ENCODE measurements around the gene NT5C3A. TPM values are rescaled to one million over a fixed set of nuclear protein-coding genes. Genes with fewer than 3 reads are reported as not detected.
"Not testable (repeated sequence)": the region's sequence is repeated elsewhere in the genome, so short reads cannot be mapped to it uniquely, and the experiment has no call there.

NT5C3A gene
- total RNA-seq (2014; rRNA removed; shearing (Covaris generic)), result 11.0 and 22.0 TPM in 2 replicates

DNA sequence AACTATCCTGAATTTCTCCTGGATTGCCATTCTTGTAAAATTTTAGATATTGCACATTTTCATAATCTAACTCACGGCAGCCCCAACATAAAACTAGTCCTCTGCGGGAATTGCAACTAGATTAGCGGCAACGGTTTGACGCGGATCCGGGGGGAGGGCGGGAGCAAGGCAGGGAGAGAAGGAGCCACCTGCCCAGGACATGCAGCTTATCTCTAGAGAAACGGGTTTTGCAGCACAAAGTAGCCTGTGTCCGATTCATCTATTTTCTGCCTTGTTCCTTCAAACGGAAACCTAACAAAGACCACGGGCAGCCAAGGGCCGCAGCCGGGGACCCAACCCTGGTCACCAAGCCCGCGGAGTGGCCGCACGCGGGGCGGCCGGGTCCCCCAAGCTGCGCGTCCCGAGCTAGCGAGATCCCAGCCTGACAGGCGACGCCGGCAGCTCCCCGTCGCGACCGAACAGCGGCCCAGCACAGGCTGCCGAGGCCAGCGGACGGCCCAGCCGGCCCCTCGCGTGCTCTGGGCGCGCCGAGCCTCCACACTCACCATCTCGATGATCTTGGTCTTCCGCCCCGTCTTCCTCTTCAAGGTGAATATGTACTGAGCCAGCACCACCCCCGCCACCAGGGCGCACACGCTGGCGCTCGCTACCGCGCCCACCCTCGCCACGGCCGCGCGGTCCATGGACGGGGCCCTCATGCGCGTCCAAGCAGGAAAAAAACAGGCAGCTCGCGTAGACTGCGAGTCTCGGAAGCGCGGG, at the start of gene NT5C3A:
Gene NT5C3A, minus strand, starts transcription at position 754 of the 759 bp plus-strand sequence. Its CDS starts 71 bp downstream, at position 683.
- peak; percentile 59 for DNase-seq (ENCODE audit: low spot score)

DNA sequence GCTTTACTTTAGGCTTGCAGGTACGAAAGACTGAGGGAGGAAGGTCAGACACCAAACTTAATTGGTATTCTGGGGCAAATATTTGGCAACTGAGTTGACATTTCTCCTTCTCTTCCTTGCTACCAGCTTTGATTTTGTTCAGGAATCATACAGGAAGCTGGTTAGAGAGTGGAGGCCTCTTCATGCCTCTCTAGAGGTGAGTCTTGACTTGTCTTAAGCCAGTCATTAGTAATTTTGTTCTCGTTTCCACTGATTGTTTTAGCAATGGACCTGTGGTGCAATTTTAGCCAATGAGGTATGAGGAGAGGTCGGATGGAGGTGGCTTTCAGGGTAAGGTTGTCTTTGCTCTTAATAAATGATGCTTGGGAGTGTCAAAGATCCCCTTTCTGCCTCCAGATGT, 49.0 kb upstream of the NT5C3A start:
- in situ Hi-C loops (cut with HindIII; ENCODE audit: low sequenced_read_pairs), result no loop called here
- no peak for DNase-seq (ENCODE audit: low spot score)

More for the DNA sequence above, at the start of gene NT5C3A:
- in situ Hi-C loops (cut with HindIII; ENCODE audit: low sequenced_read_pairs), result no loop called here

DNA sequence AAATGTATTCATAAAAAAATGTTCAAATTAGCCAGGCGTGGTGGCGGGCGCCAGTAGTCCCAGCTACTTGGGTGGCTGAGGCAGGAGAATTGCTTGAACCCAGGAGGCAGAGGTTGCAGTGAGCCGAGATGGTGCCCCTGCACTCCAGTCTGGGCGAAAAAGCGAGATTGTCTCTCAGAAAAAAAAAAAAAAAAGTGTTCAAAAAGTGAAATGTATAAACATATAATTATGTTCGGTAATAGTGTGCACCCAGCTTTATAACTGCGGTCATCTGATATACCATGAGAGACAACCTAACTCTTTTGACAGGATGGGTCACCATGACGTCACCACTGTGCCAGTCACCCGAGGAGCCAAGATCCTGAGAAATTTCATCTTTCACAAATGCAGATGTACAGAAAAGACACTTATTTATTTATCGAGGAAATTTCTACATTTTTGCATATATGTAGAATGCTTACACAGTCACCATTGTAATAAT, 47.2 kb upstream of the NT5C3A start:
- in situ Hi-C loops (cut with HindIII; ENCODE audit: low sequenced_read_pairs), result no loop called here
- DNase-seq (ENCODE audit: low spot score), result peak; percentile 40

DNA sequence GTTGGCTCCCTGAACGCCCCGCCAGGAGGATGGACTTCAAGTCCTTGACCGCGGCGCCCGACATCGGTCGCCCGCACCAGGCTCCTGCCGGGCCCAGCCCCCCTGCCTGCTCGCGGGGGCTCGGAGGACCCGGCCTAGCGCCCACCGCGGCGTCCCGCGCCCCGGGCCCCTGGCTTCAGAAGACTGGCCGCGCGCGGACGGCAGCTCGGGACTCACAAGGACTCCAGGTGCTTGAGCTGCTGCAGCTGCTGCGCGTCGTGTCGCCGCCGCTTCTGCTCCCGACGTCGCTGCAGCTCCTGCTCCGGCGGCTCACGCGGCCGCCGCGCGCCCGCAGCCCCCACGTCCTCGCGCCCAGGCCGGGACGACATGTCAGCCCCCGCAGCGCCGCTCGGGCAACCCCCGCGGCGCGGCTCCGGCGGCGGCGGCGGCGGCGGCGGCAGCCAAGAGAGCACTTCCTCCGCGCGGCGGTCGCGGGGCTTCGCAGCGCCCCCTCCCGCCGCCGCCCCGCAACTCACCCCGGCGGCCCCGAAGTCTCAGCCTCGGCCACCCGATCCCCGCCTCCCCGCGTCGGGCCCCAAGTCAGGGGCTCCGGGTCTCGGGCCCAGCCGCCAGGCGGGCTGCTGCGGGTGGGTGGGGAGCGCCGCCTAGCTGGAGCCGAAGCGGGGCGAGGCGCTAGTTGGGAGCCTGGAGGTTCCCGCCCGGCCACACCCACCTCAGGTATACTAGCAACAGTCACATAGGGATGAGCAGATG, 46.6 kb upstream of the NT5C3A start, which contains the start of gene RP9:
Gene RP9, minus strand, starts transcription at position 400 of the 753 bp plus-strand sequence. Its CDS starts 32 bp downstream, at position 368.
- in situ Hi-C loops (cut with HindIII; ENCODE audit: low sequenced_read_pairs), result no loop called here

DNA sequence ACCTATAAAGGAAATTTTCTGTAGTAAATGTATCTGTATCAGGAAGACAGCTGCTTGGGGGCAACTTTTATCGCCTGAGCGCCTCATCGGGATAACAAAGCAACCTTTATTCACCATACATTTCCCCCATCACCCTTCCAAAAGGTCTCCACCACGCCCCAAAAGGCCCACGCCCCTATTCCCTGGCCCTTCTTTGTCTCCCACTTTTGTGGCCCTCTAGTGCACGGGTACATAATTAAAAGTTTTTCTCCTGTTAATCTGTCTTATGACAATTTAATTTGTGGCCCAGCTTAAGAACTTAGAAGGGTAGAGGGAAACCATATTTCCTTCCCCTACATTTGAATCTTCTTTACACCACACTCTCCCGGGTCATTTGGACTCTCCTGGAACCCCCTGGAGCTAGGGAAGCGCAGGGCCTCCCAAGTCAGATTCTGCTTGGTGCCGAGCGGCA, 46.0 kb upstream of the NT5C3A start:
- no peak for DNase-seq (ENCODE audit: low spot score)
- in situ Hi-C loops (cut with HindIII; ENCODE audit: low sequenced_read_pairs), result no loop called here

More for the DNA sequence above, 46.6 kb upstream of the NT5C3A start, which contains the start of gene RP9:
- peak; percentile 61 for DNase-seq (ENCODE audit: low spot score)

DNA sequence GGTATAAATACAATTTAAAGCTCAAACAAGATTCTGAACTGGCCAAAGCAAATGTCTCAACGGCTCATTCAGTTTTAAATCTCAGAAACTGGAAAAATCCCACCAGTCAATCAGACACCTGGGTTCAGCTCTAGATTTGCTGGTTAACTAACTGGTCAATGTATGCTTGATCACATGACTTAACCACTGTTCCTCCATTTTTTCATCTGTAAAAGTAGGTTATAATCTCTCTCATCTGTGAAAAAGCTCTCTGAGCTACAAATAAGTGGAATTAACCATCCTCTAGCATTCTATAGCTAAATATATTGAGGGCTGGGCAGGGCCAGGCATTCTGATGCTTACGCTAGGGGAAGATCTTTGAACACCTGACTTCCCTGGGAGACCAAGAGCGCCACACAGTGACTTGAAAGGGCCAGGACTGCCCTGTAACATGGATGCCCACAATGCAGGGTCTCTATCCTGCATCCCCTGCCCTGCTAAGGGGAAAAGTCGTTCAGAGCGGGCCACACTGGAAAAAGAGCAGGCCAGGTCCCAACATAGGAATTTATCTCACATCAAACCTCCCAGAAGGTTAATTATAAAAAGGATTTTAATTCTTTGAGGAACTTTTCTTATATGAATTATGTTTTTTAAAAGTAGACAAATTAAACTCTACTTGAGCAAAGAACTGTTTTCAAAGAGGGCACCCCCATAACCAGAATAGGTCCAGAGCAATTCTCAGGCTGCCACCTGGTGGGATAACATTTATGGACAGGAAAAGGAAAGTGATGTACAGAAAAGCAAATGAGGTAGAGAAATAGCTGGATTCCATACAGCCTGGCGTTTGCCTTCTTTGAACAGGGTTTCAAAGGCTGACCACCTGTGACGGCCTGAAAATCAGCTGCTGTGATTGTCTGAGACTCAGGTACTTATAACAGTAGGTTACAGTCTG, 44.8 kb upstream of the NT5C3A start:
- DNase-seq (ENCODE audit: low spot score), result peak; percentile 47
- in situ Hi-C loops (cut with HindIII; ENCODE audit: low sequenced_read_pairs), result no loop called here

DNA sequence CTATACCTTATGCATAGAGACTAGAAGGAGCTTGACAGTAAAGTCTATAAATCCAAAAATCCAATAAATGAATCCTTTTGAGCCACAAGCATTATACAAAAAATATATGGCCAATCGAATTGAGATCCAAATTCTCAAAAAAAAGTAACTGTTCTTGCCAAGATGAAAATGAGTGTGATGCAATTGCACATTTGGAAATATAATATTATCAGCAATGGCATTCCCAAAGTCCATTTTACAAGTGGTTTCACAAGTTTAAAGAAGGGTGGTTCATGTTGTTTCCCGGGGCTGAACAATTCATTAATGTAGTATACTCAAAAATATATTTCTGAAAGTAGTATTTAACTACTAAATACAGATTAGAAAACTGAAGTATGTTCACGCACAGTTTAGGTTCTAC, 39.3 kb upstream of the NT5C3A start:
- no peak for DNase-seq (ENCODE audit: low spot score)
- in situ Hi-C loops (cut with HindIII; ENCODE audit: low sequenced_read_pairs), result no loop called here

DNA sequence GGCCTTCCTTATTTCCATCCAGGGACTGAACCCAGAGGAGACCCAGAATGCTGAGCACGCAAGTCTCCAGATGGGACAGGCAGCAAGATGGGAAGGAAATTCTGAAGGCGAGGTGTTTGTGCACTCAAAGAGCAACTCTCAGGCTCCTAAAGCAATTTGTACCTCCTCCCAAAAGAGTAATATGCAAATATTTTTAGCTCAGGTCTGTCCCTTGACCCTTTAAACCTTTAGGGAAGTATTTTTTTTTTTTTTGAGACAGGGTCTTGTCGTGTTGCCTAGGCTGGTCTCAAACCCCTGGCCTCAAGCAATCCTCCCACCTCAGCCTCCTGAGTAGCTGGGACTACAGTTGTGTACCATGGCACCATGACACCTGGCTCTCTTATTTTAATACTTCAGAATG, 38.2 kb upstream of the NT5C3A start:
- in situ Hi-C loops (cut with HindIII; ENCODE audit: low sequenced_read_pairs), result no loop called here
- no peak for DNase-seq (ENCODE audit: low spot score)

DNA sequence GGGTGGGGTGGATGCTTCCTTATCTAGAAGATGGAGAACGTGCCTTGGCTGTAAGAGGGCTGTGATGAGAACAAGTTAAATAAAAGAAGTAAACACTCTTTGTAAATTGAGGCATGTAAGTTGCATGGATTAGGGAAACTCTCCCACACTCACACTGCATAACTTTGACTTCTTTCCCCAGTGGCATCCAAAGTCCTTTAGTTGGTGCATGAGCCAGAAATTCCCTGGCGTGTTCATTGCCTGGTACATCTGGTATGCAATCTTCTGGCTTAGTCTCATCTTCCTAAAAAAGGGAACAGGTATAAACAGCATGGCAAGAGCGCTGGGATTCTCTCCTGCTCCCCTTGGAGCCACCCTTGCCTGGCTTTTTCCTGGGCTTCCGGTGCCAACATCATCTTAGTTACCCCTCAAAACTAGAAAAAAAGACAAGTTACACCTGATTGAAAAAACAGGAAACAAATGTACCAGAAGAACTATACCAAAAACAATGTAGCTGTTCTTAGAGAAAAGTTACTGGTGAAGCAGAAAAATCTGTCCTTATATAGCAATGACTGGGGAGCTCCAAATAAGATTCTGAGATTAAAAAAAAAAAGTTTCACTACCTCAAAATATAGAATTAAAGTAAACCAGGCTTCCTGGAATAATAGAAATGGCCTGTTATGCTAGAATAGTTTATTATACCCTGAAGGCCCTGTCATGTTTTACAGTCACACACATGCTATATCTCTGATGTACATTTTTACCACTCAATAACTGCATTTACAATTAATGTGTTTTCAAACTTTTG, 36.8 kb upstream of the NT5C3A start:
- in situ Hi-C loops (cut with HindIII; ENCODE audit: low sequenced_read_pairs), result no loop called here
- no peak for DNase-seq (ENCODE audit: low spot score)

DNA sequence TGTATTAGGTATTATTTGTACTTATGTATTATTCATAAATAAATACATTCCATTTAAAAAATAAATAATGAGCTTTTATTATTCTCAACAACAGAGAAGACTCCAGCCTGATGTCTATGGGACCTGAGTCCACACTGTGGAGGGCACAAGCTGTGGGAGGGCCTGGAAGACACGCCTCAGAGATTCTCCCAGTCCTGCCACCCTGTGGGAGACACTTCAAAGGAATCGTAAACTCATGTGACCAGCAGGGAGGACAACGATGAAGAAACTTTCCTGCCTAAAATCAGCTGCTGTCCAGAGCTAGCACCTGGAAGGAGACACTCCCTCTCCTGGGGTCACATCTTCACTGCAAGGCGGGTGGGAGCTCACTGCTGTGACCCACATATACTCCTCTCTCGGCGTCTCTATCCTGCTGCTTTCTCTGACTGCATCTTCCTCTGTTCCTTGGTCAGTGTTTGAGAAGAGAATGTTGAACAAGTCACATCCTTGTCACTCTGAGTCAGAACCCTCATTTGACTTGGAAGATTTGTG, 32.2 kb upstream of the NT5C3A start:
- DNase-seq (ENCODE audit: low spot score); in situ Hi-C loops (cut with HindIII; ENCODE audit: low sequenced_read_pairs): not testable (repeated sequence)

DNA sequence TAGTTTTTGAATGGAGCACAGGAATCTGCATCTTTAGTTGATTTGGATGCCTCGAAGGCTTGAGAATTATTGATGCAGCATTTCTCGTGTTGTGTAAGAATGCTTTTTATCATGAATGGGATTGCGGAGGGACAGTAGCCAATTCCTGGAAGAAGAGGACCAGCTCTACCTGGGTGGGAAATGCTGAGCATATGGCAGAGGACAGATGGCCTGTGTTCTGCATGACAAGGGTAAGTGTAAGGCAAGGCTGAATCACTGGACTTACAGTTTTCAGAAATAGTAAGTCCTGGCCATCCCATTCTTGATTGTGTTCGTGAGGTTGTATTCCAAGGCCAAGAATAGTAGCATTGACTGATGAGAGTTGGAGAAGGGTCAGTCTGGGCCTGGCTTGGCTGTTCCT, 30.7 kb upstream of the NT5C3A start:
- in situ Hi-C loops (cut with HindIII; ENCODE audit: low sequenced_read_pairs), result no loop called here
- peak; percentile 95 for DNase-seq (ENCODE audit: low spot score)

DNA sequence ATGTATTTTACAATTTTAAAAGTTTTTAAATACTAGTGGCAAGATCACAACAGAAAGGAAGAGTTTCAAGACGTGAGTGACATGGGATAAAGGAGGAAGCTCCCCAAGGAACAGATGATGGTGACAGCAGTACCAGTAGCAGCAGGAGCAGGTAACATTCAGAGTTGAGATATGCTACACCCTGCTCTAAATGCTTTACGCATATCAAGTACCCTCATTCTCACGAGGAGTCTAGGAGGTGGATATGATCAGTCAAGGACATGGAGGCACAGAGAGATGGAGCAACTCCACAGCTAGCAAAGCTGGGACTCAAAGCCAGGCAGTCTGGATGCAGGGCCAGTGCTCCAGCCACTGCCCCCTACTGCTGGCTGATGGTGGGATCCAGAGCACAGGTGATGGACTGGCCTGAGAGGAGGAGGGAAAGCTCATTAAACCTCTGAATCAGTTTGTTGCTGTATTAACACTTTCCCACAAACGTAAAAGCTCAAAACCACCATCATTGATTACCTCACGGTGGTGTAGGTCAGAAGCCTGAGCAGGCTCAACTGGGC, 29.1 kb upstream of the NT5C3A start:
- DNase-seq (ENCODE audit: low spot score), result no peak
- in situ Hi-C loops (cut with HindIII; ENCODE audit: low sequenced_read_pairs), result no loop called here

DNA sequence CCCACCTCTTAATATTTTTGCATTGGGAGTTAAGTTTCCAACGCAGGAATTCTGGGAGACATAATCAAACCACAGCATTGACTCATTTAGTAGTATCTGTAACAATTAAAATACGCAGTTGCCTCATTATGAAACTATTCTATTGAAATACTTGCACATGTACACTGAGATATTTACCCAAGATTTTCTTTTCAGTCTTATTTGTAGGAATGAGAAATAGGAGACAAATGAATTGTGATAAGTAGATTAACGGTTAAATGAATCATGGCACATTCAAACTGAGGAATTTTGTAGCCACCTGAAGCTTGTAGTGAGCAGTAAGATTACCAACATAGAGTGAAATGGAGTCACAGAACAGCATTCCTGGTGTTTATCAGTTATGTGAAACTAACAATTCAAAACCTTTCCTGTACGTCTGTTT, 28.5 kb upstream of the NT5C3A start:
- DNase-seq (ENCODE audit: low spot score), result no peak
- in situ Hi-C loops (cut with HindIII; ENCODE audit: low sequenced_read_pairs), result no loop called here

DNA sequence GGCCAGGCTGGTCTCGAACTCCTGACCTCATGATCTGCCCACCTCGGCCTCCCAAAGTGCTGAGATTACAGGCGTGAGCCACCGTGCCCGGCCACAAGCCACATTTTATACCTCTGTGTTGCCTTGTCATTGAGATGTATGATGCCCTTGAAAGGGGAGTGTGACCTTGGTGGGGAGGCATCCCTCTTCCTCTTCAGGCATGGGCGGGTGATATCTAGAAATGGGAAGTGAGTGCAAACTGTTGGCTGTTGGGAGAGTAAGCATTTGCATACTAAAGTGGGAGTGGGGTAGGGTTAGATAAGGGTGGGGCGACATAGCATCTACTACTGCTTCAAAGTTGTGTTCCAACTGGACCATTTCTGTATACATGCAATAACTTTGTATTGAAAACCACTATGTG, 26.6 kb upstream of the NT5C3A start:
- no peak for DNase-seq (ENCODE audit: low spot score)
- in situ Hi-C loops (cut with HindIII; ENCODE audit: low sequenced_read_pairs), result no loop called here

DNA sequence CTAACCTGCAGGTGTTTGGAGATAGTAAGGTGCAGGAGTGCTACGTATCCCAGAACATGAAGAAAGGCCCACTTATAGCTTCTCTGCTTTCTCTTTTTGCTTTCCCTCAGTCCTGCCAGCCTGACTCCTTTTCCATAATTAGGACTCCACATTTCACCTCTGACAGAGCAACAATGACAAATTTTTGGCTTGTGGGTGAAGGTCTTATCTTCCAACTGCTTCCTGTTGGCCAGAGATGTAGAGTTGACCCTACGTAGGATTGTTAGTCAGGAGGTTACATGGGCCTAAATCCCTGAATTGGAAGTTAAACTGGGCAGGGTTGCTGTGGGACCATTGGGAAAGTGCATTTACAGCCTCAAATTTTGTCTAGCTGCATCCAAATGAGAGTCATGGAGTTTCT, 25.3 kb upstream of the NT5C3A start:
- in situ Hi-C loops (cut with HindIII; ENCODE audit: low sequenced_read_pairs), result no loop called here
- DNase-seq (ENCODE audit: low spot score), result no peak

DNA sequence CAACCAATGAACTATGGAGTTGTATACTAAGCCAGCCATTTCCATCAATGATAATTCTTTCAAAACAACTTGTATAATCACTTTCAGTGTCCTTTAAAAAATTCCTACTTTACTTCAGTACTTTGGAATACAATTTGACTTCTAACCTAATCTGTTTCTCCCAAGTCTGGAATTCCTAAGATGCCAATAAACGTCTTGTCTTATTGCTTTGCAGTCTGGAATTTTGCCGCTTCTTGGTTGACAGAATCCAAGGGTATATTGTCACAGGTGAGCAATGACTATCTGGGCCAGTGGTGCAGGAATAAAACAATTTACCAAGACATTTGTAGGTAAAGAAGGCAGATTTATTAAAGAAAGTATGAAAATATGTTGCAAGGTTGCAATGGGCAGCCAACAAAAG, 24.8 kb upstream of the NT5C3A start:
- no peak for DNase-seq (ENCODE audit: low spot score)
- in situ Hi-C loops (cut with HindIII; ENCODE audit: low sequenced_read_pairs), result no loop called here

DNA sequence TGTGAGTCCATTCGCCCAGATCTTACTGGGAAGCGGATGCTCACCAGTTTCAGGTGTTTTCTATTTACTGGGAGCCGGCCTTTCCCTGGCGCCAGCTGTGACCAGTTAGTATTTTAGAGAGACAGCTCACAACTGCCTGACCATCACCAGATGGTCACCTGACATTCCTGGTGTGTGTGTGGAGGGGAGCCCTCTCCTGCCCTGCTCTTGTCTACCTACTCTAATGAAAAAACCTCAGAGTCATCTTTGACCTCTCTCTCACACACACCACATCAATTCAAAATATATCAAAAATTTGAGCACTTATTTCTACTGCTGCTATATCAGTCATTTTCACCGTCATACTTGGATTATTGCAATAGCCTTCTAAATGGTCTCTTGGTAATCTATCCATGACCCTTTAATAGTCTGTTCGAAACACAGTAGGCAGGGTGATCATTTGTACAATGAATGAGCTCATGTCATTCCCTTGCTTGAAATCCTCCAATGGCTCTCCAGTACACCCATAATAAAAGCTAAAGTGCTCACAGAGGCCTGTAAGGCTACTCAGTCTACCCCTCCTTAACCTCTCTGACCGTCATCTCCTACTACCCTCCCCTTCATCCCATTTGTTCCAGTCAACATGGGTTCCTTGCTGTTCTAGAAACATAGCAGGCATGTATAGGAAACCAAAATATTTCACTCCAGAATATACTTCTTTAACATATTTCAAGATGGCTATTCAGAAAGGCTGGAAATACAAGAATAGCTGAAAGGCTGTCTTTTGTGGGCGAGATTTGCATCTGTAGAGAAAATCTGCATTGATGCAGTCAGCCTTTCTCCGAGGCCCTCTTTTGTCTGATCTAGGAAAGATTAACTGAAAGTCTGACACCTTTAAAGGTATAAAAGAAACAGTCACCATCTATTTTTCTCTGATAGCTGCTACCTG, 17.5 kb upstream of the NT5C3A start:
- in situ Hi-C loops (cut with HindIII; ENCODE audit: low sequenced_read_pairs), result no loop called here
- no peak for DNase-seq (ENCODE audit: low spot score)

All from G401 (cell line).